ENCODE measurements around the gene CYP4Z1. TPM values are rescaled to one million over a fixed set of nuclear protein-coding genes. Genes with fewer than 3 reads are reported as not detected.
"Not testable (repeated sequence)": the region's sequence is repeated elsewhere in the genome, so short reads cannot be mapped to it uniquely, and the experiment has no call there.

Gene CYP4Z1
- total RNA-seq, 1 donor from 2014 or later: 2.1 TPM

DNA sequence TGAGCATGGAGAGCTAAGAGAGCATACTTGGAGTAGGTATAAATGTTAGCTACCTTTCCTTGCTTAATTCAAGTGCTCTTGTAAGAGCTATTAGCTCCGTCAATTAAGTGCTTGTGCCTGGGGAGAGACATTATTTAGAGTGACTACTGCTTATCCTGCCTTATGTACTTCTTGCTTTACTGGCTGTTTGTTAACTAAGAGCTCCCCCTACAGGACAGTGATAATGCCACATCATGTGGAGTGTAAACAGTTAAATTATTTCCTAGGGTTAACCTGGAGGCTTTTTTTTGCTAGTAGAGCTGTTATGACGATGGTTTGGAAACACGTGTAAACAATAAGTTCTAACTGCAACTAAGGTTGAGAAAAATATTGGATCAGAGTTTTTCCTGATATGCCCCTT, 24.4 kb downstream of the CYP4Z1 start:
- intact Hi-C loops (cut with DNase I): not testable (repeated sequence)

DNA sequence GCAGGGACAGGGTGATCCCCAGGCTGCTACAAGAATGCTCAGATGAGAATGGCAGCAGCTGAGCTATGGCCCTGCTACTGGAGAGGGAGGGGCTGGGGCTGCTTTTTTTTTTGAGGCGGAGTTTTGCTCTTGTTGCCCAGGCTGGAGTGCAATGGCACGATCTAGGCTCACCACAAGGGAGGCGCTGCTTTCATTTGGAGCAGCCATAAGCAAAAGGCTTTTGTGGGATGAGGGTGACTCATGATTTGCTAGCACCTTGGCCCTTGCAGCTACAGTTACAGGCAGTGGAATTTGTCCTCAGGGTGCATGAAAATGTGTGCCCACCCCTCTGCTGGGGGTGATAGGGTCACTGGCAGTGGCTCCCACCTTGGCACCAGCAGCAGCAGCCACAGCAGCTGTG, 37.8 kb downstream of the CYP4Z1 start:
- Histone ChIP-seq H3K4me3 (no peak overlapping the region), H3K4me1 (no peaks in the 10 kb centered on the region), H3K27ac (no peak overlapping the region), H3K9me3 (peaks cover 12% of the 10 kb centered on the region), H3K36me3 (no peaks in the 10 kb centered on the region), H3K27me3 (no peaks in the 10 kb centered on the region)
- TF ChIP-seq CTCF (IDR thresholded peaks at IDR 0.05): no peak
- intact Hi-C loops (cut with DNase I): no loop called here
- no peak for ATAC-seq
- DNase-seq: no peak

More for the DNA sequence above, 24.4 kb downstream of the CYP4Z1 start:
- peak; percentile 35 for TF ChIP-seq CTCF (IDR thresholded peaks at IDR 0.05)
- H3K4me3 ChIP-seq, H3K9me3 ChIP-seq, H3K4me1 ChIP-seq, H3K27ac ChIP-seq, H3K27me3 ChIP-seq, H3K36me3 ChIP-seq, DNase-seq: not testable (repeated sequence)
- ATAC-seq: peak; percentile 42

- H3K4me3 ChIP-seq: no peak overlapping the region
- DNase-seq (no peak), ATAC-seq (no peak)
- no peak for TF ChIP-seq CTCF (IDR thresholded peaks at IDR 0.05)
- peaks cover 12% of the 10 kb centered on the region for H3K9me3 ChIP-seq
- H3K36me3 ChIP-seq: no peaks in the 10 kb centered on the region
- intact Hi-C loops (cut with DNase I): no loop called here
- H3K4me1 ChIP-seq: no peaks in the 10 kb centered on the region
- H3K27ac ChIP-seq: no peak overlapping the region
- no peaks in the 10 kb centered on the region for H3K27me3 ChIP-seq
These were observed 39.8 kb downstream of the CYP4Z1 start for GRCh38 chr1:47106792-47107191.

DNA sequence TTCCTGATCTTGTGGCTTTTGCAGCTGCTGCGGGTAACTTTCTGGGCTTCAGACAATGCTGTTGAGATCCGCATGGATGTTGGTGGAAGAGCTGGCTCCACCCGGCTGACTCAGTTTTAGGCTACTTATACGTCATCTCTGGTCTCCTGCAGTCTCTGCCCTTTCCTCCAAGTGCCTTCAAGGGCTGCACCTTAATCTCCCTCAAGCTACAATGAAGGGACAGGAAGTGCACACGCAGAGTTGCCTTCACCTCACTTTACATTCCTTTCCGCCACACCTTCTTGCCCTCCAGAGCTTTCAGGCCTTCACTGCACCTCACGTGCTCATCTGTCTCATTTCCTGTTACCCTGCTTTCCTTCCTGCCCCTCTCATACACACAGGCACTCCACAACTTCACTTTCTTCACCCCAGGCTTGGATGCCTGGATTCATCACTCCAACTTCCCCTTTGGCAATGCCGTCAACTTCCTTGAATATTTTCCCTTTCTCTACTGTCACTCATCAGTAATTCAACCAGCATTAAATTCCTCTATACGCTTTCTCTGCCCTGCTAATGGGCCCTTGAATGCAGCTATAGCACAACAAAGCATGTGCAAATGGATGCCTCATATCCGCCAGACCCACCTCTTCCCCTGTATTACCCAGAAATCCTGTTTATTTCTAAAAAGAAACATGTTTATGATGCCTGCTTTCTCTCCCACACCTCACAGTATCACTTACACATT, 41.0 kb downstream of the CYP4Z1 start:
- H3K27me3 ChIP-seq; H3K9me3 ChIP-seq; H3K27ac ChIP-seq; intact Hi-C loops (cut with DNase I); H3K4me3 ChIP-seq; H3K36me3 ChIP-seq; DNase-seq; H3K4me1 ChIP-seq: not testable (repeated sequence)
- peak; percentile 99 for ATAC-seq

DNA sequence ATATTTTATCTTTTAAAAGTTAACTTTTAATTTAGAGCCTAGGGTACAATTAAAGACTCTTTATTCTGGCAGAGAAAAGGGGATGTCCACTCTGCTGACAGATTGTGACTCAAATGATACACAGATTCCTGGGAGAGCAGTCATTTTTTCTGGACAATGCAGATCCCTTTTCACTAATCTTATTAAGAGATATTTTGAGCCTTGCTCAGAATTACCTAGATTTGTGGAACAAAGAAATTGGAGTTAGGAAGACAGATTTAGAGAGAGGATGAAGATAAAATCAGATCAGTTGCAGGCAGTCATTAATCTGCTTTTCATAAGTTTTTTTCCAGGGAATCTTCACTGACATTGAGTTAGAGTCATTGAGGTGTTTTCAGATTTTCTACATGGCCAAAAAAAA, 42.5 kb downstream of the CYP4Z1 start:
- ATAC-seq; intact Hi-C loops (cut with DNase I); H3K4me1 ChIP-seq; H3K36me3 ChIP-seq; H3K27ac ChIP-seq; H3K27me3 ChIP-seq; H3K9me3 ChIP-seq; DNase-seq; H3K4me3 ChIP-seq: not testable (repeated sequence)

GRCh38 chr1:47113178-47113577, 46.1 kb downstream of the CYP4Z1 start:
- Histone ChIP-seq H3K4me3 (no peak overlapping the region), H3K36me3 (no peaks in the 10 kb centered on the region), H3K9me3 (no peaks in the 10 kb centered on the region), H3K27ac (no peak overlapping the region), H3K27me3 (no peaks in the 10 kb centered on the region), H3K4me1 (no peaks in the 10 kb centered on the region)
- TF ChIP-seq CTCF (IDR thresholded peaks at IDR 0.05): no peak
- no peak for ATAC-seq
- intact Hi-C loops (cut with DNase I): no loop called here
- DNase-seq: no peak

DNA sequence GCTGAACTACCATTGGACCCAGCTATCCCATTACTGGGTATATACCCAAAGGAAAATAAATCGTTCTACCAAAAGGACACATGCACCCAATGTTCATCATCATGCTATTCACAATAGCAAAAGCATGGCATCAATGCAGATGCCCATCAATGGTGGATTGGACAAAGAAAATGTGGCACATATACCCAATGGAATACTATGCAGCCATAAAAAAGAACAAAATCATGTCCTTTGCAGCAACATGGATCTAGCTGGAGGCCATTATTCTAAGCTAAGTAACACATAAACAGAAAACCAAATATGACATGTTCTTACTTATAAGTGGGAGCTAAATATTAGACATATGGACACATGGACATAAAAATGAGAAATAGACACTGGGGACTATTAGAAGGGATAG, 54.0 kb downstream of the CYP4Z1 start:
- H3K36me3 ChIP-seq; H3K4me1 ChIP-seq; H3K9me3 ChIP-seq; H3K27ac ChIP-seq; ATAC-seq; DNase-seq; H3K27me3 ChIP-seq; intact Hi-C loops (cut with DNase I); H3K4me3 ChIP-seq: not testable (repeated sequence)

DNA sequence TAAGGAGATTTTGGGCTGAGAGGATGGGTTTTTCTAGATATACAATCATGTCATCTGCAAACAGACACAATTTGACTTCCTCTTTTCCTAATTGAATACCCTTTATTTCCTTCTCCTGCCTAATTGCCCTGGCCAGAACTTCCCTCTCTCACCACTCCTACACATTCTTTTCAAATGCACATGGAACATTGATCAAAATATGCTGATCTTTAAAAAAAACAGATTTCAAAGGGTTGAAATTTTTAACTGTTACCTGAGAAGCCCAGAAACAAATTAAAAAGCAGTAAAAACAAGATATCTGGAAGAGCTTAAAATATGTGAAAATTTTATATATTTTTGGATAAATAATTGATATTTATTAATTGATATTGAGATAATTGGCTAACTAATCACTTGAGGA, 57.8 kb downstream of the CYP4Z1 start:
- H3K9me3 ChIP-seq; DNase-seq; H3K36me3 ChIP-seq; H3K4me3 ChIP-seq; ATAC-seq; H3K27me3 ChIP-seq; intact Hi-C loops (cut with DNase I); H3K4me1 ChIP-seq; H3K27ac ChIP-seq: not testable (repeated sequence)

DNA sequence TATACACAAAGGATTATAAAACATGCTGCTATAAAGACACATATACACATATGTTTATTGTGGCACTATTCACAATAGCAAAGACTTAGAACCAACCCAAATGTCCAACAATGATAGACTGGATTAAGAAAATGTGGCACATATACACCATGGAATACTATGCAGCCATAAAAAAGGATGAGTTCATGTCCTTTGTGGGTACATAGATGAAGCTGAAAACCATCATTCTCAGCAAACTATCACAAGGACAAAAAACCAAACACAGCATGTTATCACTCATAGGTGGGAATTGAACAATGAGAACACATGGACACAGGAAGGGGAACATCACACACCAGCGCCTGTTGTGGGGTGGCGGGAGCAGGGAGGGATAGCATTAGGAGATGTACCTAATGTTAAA, 60.0 kb downstream of the CYP4Z1 start:
- H3K36me3 ChIP-seq; H3K27ac ChIP-seq; intact Hi-C loops (cut with DNase I); H3K4me1 ChIP-seq; DNase-seq; ATAC-seq; H3K27me3 ChIP-seq; H3K4me3 ChIP-seq; H3K9me3 ChIP-seq: not testable (repeated sequence)

All from upper lobe of right lung (tissue), 1 donor.